AG10803 (cell line): ENCODE results near the gene TRIM3.

Source experiments
- DNase-seq: peaks from one replicate; pipeline ENCODE4 v3.0.0; 2010; ENCODE audit warnings: low read depth
- H3K4me3 ChIP-seq: 2 replicates; pipeline ENCODE4 v1.5.1; 2011; ENCODE audit warnings: mild to moderate bottlenecking, low read length, control low read depth
- CTCF ChIP-seq: conservative IDR thresholded peaks from 2 replicates; pipeline ENCODE4 v1.5.1; 2011; ENCODE audit warnings: mild to moderate bottlenecking, low read length, control low read depth, inconsistent platforms

TRIM3 gene

GRCh38 chr11:6480299-6480914 lies 6.7 kb upstream of the TRIM3 start:
- peak overlapping the region; percentile 99 for H3K4me3 ChIP-seq
- TF ChIP-seq CTCF = no peak
- DNase-seq = peak; percentile 11

GRCh38 chr11:6476571-6476970 lies 2.8 kb upstream of the TRIM3 start:
- DNase-seq = no peak
- TF ChIP-seq CTCF = no peak
- no peak overlapping the region for H3K4me3 ChIP-seq

GRCh38 chr11:6475936-6476335 lies 2.2 kb upstream of the TRIM3 start:
- no peak overlapping the region for H3K4me3 ChIP-seq
- no peak for DNase-seq
- TF ChIP-seq CTCF = no peak

GRCh38 chr11:6474806-6475500 lies 1.2 kb upstream of the TRIM3 start:
- DNase-seq = no peak
- peak overlapping the region; percentile 72 for H3K4me3 ChIP-seq
- no peak for TF ChIP-seq CTCF

- H3K4me3 ChIP-seq = peak overlapping the region; percentile 72
- no peak for TF ChIP-seq CTCF
- DNase-seq = no peak
These were observed 662 bp upstream of the TRIM3 start for GRCh38 chr11:6474413-6474792.

- TF ChIP-seq CTCF = no peak
- DNase-seq = no peak
These were observed 807 bp downstream of the TRIM3 start for GRCh38 chr11:6472934-6473333.

GRCh38 chr11:6469599-6469998 lies 4.1 kb downstream of the TRIM3 start:
- H3K4me3 ChIP-seq = no peak overlapping the region
- no peak for TF ChIP-seq CTCF
- no peak for DNase-seq

More at GRCh38 chr11:6472934-6473333, 807 bp downstream of the TRIM3 start:
- peak overlapping the region; percentile 90 for H3K4me3 ChIP-seq
